Measurements from ENCODE around the gene PTBP2. TPM values are rescaled to one million over a fixed set of nuclear protein-coding genes. Genes with fewer than 3 reads are reported as not detected.
"Not testable (repeated sequence)": the region's sequence is repeated elsewhere in the genome, so short reads cannot be mapped to it uniquely, and the experiment has no call there.

The PTBP2 gene
- total and polyA plus RNA-seq, 7 donors: 5.5 to 20.3 (median 9.3) TPM

GRCh38 chr1:96782856-96783255, 61.3 kb downstream of the PTBP2 start:
- H3K4me3 ChIP-seq: no peak overlapping the region
- no peak for ATAC-seq
- no peak for TF ChIP-seq CTCF (IDR thresholded peaks at IDR 0.05)
- no peaks in the 10 kb centered on the region for H3K9me3 ChIP-seq
- no peak overlapping the region for H3K27ac ChIP-seq
- H3K4me1 ChIP-seq: no peaks in the 10 kb centered on the region
- peaks cover 3 to 97% of the 10 kb centered on the region in 2 donors for H3K36me3 ChIP-seq (ENCODE audit: insufficient read depth in 1 of 2, low read depth in 1 of 2)
- intact Hi-C loops (cut with DNase I): no loop called here
- no peaks in the 10 kb centered on the region for H3K27me3 ChIP-seq (ENCODE audit: insufficient read depth in 3 of 3, low read length in 2 of 3)
- no peak for DNase-seq

DNA sequence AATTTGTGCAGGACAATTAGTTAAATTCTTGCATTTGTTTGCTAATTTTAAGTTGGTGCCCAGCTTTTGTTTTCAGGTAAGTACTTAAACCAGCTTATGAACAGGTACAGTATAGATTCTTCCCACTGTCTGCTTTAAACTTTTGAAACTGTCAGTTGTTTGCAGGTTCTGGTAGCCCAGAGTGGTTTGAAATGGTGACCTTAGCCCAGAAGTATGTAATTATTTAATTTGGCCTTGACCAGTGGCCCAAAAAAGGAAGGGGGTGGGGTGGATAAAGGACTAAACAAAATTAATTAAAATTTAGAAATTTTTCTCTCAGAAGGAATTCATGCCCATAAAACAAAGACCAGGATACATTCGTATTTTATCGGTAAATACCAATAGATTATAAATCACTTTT, 69.0 kb downstream of the PTBP2 start:
- Histone ChIP-seq H3K4me3 (no peak overlapping the region), H3K27ac (no peak overlapping the region), H3K36me3 (ENCODE audit: insufficient read depth in 1 of 2, low read depth in 1 of 2) (peaks cover 0 to 47% of the 10 kb centered on the region in 2 donors), H3K4me1 (no peaks in the 10 kb centered on the region), H3K9me3 (no peaks in the 10 kb centered on the region), H3K27me3 (ENCODE audit: insufficient read depth in 3 of 3, low read length in 2 of 3) (no peaks in the 10 kb centered on the region)
- ATAC-seq (no peak), DNase-seq (no peak)
- WGBS, 3 donors: 97 to 98% (median 98%) methylated on average over 2 of the region's 2 CpGs
- intact Hi-C loops (cut with DNase I): no loop called here
- no peak for TF ChIP-seq CTCF (IDR thresholded peaks at IDR 0.05)

GRCh38 chr1:96792220-96792619, 70.6 kb downstream of the PTBP2 start:
- H3K27ac ChIP-seq: no peak overlapping the region
- intact Hi-C loops (cut with DNase I): no loop called here
- H3K4me3 ChIP-seq: no peak overlapping the region
- ATAC-seq (no peak), DNase-seq (no peak)
- no peak for TF ChIP-seq CTCF (IDR thresholded peaks at IDR 0.05)
- WGBS, 3 donors: 98 to 99% (median 99%) methylated on average over 4 of the region's 4 CpGs
- H3K36me3 ChIP-seq (ENCODE audit: insufficient read depth in 1 of 2, low read depth in 1 of 2): peaks cover 0 to 31% of the 10 kb centered on the region in 2 donors
- H3K27me3 ChIP-seq (ENCODE audit: insufficient read depth in 3 of 3, low read length in 2 of 3): no peaks in the 10 kb centered on the region
- no peaks in the 10 kb centered on the region for H3K4me1 ChIP-seq
- H3K9me3 ChIP-seq: no peaks in the 10 kb centered on the region

DNA sequence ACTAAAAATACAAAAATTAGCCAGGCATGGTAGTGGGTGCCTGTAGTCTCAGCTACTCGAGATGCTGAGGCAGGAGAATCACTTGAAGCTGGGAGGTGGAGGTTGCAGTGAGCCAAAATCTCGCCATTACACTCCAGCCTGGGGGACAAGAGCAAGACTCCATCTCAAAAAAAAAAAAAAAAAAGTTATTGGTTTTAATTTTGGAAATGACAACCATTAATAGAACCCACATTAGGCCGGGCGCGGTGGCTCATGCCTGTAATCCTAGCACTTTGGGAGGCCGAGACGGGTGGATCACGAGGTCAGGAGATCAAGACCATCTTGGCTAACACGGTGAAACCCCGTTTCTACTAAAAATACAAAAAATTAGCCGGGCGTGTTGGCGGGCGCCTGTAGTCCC, 80.1 kb downstream of the PTBP2 start:
- H3K9me3 ChIP-seq; H3K4me3 ChIP-seq; H3K27me3 ChIP-seq (ENCODE audit: insufficient read depth in 3 of 3, low read length in 2 of 3); H3K4me1 ChIP-seq; H3K27ac ChIP-seq; DNase-seq; ATAC-seq: not testable (repeated sequence)
- H3K36me3 ChIP-seq (ENCODE audit: insufficient read depth in 1 of 2, low read depth in 1 of 2): peaks cover 0 to 21% of the 10 kb centered on the region in 2 donors
- intact Hi-C loops (cut with DNase I): loop anchor here in 1 of 2 donors (2.0 kb wide), 1 partner anchor 25 kb away; no protein-coding TSS in a partner anchor
- WGBS, 3 donors: 95 to 100% (median 97%) methylated on average over 8 of the region's 14 CpGs

DNA sequence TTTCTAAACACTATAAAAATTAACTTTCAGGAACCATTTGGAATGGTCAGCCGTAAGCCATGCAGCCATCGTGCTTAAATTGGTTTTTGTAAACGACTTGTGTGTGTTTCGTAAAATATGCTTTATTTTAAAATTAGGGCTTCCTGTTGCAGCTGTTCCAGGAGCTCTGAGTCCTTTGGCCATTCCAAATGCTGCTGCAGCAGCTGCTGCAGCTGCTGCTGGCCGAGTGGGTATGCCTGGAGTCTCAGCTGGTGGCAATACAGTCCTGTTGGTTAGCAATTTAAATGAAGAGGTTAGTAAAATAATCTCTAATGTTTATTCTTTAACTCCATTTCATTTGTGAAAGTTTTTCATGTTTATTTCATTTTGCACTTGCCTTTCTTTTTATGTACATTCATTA, 83.1 kb downstream of the PTBP2 start:
- intact Hi-C loops (cut with DNase I): no loop called here
- no peaks in the 10 kb centered on the region for H3K9me3 ChIP-seq
- TF ChIP-seq CTCF (IDR thresholded peaks at IDR 0.05): no peak
- no peaks in the 10 kb centered on the region for H3K27me3 ChIP-seq (ENCODE audit: insufficient read depth in 3 of 3, low read length in 2 of 3)
- H3K27ac ChIP-seq: no peak overlapping the region
- DNase-seq (no peak), ATAC-seq (no peak)
- peaks cover 0 to 46% of the 10 kb centered on the region in 2 donors for H3K36me3 ChIP-seq (ENCODE audit: insufficient read depth in 1 of 2, low read depth in 1 of 2)
- no peak overlapping the region for H3K4me3 ChIP-seq
- no peaks in the 10 kb centered on the region for H3K4me1 ChIP-seq
- WGBS, 3 donors: 37 to 44% (median 43%) methylated on average over 5 of the region's 5 CpGs

All from psoas muscle (tissue), 8 donors.